ENCODE results near the gene BEAN1.

DNA sequence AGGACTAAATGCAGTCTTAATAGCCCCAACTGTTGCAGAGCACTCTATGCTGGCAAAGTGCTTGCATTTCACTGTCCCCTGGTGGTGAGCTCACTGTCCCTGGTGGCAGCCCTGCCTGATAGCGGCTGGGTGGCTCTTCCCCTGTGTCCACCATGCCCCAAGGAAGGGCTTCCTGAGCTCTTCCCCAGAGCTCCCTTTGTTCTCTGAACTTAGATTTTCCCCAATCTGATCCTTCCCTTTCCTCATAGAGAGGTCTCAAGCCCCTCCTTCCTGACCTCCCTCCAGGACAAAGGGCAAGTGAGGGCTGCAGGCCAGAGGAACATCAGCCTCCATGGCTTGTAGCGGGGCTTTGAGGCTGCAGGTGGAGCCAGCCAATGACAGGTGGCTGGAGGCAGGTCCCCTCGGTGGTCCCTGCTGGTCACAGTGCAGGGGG, 17.0 kb downstream of the BEAN1 start:
- TF ChIP-seq, protein P1, sequence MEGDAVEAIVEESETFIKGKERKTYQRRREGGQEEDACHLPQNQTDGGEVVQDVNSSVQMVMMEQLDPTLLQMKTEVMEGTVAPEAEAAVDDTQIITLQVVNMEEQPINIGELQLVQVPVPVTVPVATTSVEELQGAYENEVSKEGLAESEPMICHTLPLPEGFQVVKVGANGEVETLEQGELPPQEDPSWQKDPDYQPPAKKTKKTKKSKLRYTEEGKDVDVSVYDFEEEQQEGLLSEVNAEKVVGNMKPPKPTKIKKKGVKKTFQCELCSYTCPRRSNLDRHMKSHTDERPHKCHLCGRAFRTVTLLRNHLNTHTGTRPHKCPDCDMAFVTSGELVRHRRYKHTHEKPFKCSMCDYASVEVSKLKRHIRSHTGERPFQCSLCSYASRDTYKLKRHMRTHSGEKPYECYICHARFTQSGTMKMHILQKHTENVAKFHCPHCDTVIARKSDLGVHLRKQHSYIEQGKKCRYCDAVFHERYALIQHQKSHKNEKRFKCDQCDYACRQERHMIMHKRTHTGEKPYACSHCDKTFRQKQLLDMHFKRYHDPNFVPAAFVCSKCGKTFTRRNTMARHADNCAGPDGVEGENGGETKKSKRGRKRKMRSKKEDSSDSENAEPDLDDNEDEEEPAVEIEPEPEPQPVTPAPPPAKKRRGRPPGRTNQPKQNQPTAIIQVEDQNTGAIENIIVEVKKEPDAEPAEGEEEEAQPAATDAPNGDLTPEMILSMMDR (IDR thresholded peaks at IDR 0.05) = no peak
- TF ChIP-seq POLR2A (IDR thresholded peaks at IDR 0.05) (no peak), EP300 (IDR thresholded peaks at IDR 0.05) (no peak)
